ENCODE measurements around the gene GALNS. TPM values are rescaled to one million over a fixed set of nuclear protein-coding genes. Genes with fewer than 3 reads are reported as not detected.

GALNS gene
- total and polyA plus RNA-seq, 11 donors = 10.7 to 22.7 (median 14.1) TPM

- no peak for ATAC-seq
- WGBS, 4 donors = 89 to 93% (median 93%) methylated on average over 11 of the region's 11 CpGs
- H3K9me3 ChIP-seq = no peaks in the 10 kb centered on the region
- no peak for TF ChIP-seq POLR2A (IDR thresholded peaks at IDR 0.05)
- TF ChIP-seq CTCF (IDR thresholded peaks at IDR 0.05) = no peak
- no peak overlapping the region for H3K27ac ChIP-seq
- peaks cover 0 to 14% (median under 1%) of the 10 kb centered on the region in 9 donors for H3K27me3 ChIP-seq
- no peak for DNase-seq
- intact Hi-C loops (cut with DNase I) = loop anchor here in 1 of 10 donors (2.0 kb wide), 1 partner anchor 49 kb away; no protein-coding TSS in a partner anchor
- no peaks in the 10 kb centered on the region for H3K36me3 ChIP-seq
- no peak overlapping the region for H3K4me3 ChIP-seq
- H3K4me1 ChIP-seq = peaks cover 0 to 51% (median 17%) of the 10 kb centered on the region in 12 donors
Measured at GRCh38 chr16:88787579-88788314, 69.0 kb downstream of the GALNS start.

- ATAC-seq = peak in 3 of 4 donors; percentile 34 to 74 (median 70)
- Histone ChIP-seq H3K9me3 (no peaks in the 10 kb centered on the region), H3K27me3 (no peaks in the 10 kb centered on the region), H3K36me3 (no peaks in the 10 kb centered on the region), H3K4me1 (peaks cover 0 to 57% (median 35%) of the 10 kb centered on the region in 12 donors), H3K27ac (peak within 1 kb of the TSS; percentile 77 to 95 (median 88)), H3K4me3 (peak within 1 kb of the TSS; percentile 56 to 92 (median 70))
- intact Hi-C loops (cut with DNase I) = loop anchor here in 9 of 10 donors (1.0 to 2.0 kb wide), 3 partner anchors 41 to 43 kb away; no protein-coding TSS in a partner anchor
- WGBS, 4 donors = 3 to 12% (median 5%) methylated on average over 38 to 110 of the region's 110 CpGs
- DNase-seq = peak; percentile 71 to 90 (median 77)
- peak in 1 of 2 donors; percentile 76 for TF ChIP-seq POLR2A (IDR thresholded peaks at IDR 0.05)
- TF ChIP-seq CTCF (IDR thresholded peaks at IDR 0.05) = peak; percentile 78 to 91 (median 88)
Measured at GRCh38 chr16:88785106-88785924, 71.4 kb downstream of the GALNS start, which contains the start of gene PIEZO1. TSS of gene PIEZO1 (minus strand) at chr16:88785220. CDS start at chr16:88784964, 256 bp downstream.

- intact Hi-C loops (cut with DNase I) = loop anchor here in 9 of 10 donors (1.0 to 2.0 kb wide), 3 partner anchors 40 to 42 kb away; no protein-coding TSS in a partner anchor
- WGBS, 4 donors = 0 to 2% (median 1%) methylated on average over 20 to 32 of the region's 32 CpGs
- Histone ChIP-seq H3K4me3 (peak overlapping the region; percentile 56 to 92 (median 70)), H3K27ac (peak overlapping the region; percentile 77 to 95 (median 88)), H3K27me3 (no peaks in the 10 kb centered on the region), H3K36me3 (no peaks in the 10 kb centered on the region), H3K9me3 (no peaks in the 10 kb centered on the region), H3K4me1 (peaks cover 0 to 57% (median 37%) of the 10 kb centered on the region in 12 donors)
- ATAC-seq (peak in 2 of 4 donors; percentile 40 to 48), DNase-seq (no peak)
- TF ChIP-seq CTCF (IDR thresholded peaks at IDR 0.05) (no peak), POLR2A (IDR thresholded peaks at IDR 0.05) (no peak)
Measured at GRCh38 chr16:88784856-88785105, 72.0 kb downstream of the GALNS start.

Measured in heart left ventricle (tissue), 16 donors.